ENCODE measurements around the gene EYA4. TPM values are rescaled to one million over a fixed set of nuclear protein-coding genes. Genes with fewer than 3 reads are reported as not detected.

Gene EYA4
- total RNA-seq, 1 experiment from 2014 or later = 0.24 TPM

- peaks cover 4% of the 10 kb centered on the region; the same call in 1 of the 2 replicates for H3K4me1 Mint-ChIP-seq
- ATAC-seq (no peak), DNase-seq (ENCODE audit: low spot score) (no peak)
- TF ChIP-seq ZBTB21 (CRISPR knock-in tag; IDR thresholded peaks at IDR 0.05; ENCODE audit: borderline replicate concordance) = no peak
- TF ChIP-seq MAX (CRISPR knock-in tag; IDR thresholded peaks at IDR 0.05) = no peak
- no peak for TF ChIP-seq TCF7 (CRISPR knock-in tag; IDR thresholded peaks at IDR 0.05; ENCODE audit: low read depth)
- TF ChIP-seq GABPB1 (CRISPR knock-in tag; IDR thresholded peaks at IDR 0.05) = no peak
- no peak for TF ChIP-seq ZNF281 (CRISPR knock-in tag; IDR thresholded peaks at IDR 0.05)
- TF ChIP-seq HMGA2 (CRISPR knock-in tag; IDR thresholded peaks at IDR 0.05) = no peak
- no peak for TF ChIP-seq PRRX2 (CRISPR knock-in tag; IDR thresholded peaks at IDR 0.05)
- no peak for TF ChIP-seq NR2C2 (CRISPR knock-in tag; IDR thresholded peaks at IDR 0.05)
- no peak for TF ChIP-seq NR3C1 (CRISPR knock-in tag; conservative IDR thresholded peaks at IDR 0.05; ENCODE audit: low read depth)
- TF ChIP-seq RELA (CRISPR knock-in tag; IDR thresholded peaks at IDR 0.05; ENCODE audit: borderline replicate concordance) = no peak
- TF ChIP-seq ETV6 (CRISPR knock-in tag; IDR thresholded peaks at IDR 0.05) = no peak
- H3K36me3 Mint-ChIP-seq = no peaks in the 10 kb centered on the region
- no peaks in the 10 kb centered on the region for H3K9me3 Mint-ChIP-seq
- H3K27ac Mint-ChIP-seq = no peak overlapping the region
- H3K27me3 Mint-ChIP-seq (ENCODE audit: low read depth) = no peaks in the 10 kb centered on the region
- H3K4me3 Mint-ChIP-seq = no peak overlapping the region
- CTCF ChIA-PET = no interaction called here
- POLR2A ChIA-PET = interaction anchor here (0.7 kb wide), 1 partner anchor 293 kb away, joined by 4 read pairs; no protein-coding TSS in a partner anchor
Measured at GRCh38 chr6:133352046-133352445, 110.9 kb downstream of the EYA4 start.

GRCh38 chr6:133353061-133353460 lies 111.9 kb downstream of the EYA4 start:
- Mint-ChIP-seq H3K36me3 (no peaks in the 10 kb centered on the region), H3K27me3 (ENCODE audit: low read depth) (no peaks in the 10 kb centered on the region)
- CTCF ChIA-PET = no interaction called here
- TF ChIP-seq TCF7 (CRISPR knock-in tag; IDR thresholded peaks at IDR 0.05; ENCODE audit: low read depth) (no peak), E2F5 (CRISPR knock-in tag; IDR thresholded peaks at IDR 0.05) (no peak), ZNF138 (CRISPR knock-in tag; conservative IDR thresholded peaks at IDR 0.05) (no peak), EMX1 (CRISPR knock-in tag; IDR thresholded peaks at IDR 0.05) (no peak), NFATC4 (CRISPR knock-in tag; IDR thresholded peaks at IDR 0.05) (no peak), SOX15 (CRISPR knock-in tag; IDR thresholded peaks at IDR 0.05) (no peak), ZNF423 (CRISPR knock-in tag; IDR thresholded peaks at IDR 0.05) (no peak), ZNF219 (CRISPR knock-in tag; IDR thresholded peaks at IDR 0.05; ENCODE audit: borderline replicate concordance) (no peak)
- TF ChIP-seq, protein P1, sequence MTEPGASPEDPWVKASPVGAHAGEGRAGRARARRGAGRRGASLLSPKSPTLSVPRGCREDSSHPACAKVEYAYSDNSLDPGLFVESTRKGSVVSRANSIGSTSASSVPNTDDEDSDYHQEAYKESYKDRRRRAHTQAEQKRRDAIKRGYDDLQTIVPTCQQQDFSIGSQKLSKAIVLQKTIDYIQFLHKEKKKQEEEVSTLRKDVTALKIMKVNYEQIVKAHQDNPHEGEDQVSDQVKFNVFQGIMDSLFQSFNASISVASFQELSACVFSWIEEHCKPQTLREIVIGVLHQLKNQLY (CRISPR knock-in tag; IDR thresholded peaks at IDR 0.05) = no peak
- TF ChIP-seq, protein P2, sequence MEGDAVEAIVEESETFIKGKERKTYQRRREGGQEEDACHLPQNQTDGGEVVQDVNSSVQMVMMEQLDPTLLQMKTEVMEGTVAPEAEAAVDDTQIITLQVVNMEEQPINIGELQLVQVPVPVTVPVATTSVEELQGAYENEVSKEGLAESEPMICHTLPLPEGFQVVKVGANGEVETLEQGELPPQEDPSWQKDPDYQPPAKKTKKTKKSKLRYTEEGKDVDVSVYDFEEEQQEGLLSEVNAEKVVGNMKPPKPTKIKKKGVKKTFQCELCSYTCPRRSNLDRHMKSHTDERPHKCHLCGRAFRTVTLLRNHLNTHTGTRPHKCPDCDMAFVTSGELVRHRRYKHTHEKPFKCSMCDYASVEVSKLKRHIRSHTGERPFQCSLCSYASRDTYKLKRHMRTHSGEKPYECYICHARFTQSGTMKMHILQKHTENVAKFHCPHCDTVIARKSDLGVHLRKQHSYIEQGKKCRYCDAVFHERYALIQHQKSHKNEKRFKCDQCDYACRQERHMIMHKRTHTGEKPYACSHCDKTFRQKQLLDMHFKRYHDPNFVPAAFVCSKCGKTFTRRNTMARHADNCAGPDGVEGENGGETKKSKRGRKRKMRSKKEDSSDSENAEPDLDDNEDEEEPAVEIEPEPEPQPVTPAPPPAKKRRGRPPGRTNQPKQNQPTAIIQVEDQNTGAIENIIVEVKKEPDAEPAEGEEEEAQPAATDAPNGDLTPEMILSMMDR (IDR thresholded peaks at IDR 0.05) = no peak
- TF ChIP-seq, protein P3, sequence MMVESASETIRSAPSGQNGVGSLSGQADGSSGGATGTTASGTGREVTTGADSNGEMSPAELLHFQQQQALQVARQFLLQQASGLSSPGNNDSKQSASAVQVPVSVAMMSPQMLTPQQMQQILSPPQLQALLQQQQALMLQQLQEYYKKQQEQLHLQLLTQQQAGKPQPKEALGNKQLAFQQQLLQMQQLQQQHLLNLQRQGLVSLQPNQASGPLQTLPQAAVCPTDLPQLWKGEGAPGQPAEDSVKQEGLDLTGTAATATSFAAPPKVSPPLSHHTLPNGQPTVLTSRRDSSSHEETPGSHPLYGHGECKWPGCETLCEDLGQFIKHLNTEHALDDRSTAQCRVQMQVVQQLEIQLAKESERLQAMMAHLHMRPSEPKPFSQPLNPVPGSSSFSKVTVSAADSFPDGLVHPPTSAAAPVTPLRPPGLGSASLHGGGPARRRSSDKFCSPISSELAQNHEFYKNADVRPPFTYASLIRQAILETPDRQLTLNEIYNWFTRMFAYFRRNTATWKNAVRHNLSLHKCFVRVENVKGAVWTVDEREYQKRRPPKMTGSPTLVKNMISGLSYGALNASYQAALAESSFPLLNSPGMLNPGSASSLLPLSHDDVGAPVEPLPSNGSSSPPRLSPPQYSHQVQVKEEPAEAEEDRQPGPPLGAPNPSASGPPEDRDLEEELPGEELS (CRISPR knock-in tag; IDR thresholded peaks at IDR 0.05) = no peak
- TF ChIP-seq, protein P4, sequence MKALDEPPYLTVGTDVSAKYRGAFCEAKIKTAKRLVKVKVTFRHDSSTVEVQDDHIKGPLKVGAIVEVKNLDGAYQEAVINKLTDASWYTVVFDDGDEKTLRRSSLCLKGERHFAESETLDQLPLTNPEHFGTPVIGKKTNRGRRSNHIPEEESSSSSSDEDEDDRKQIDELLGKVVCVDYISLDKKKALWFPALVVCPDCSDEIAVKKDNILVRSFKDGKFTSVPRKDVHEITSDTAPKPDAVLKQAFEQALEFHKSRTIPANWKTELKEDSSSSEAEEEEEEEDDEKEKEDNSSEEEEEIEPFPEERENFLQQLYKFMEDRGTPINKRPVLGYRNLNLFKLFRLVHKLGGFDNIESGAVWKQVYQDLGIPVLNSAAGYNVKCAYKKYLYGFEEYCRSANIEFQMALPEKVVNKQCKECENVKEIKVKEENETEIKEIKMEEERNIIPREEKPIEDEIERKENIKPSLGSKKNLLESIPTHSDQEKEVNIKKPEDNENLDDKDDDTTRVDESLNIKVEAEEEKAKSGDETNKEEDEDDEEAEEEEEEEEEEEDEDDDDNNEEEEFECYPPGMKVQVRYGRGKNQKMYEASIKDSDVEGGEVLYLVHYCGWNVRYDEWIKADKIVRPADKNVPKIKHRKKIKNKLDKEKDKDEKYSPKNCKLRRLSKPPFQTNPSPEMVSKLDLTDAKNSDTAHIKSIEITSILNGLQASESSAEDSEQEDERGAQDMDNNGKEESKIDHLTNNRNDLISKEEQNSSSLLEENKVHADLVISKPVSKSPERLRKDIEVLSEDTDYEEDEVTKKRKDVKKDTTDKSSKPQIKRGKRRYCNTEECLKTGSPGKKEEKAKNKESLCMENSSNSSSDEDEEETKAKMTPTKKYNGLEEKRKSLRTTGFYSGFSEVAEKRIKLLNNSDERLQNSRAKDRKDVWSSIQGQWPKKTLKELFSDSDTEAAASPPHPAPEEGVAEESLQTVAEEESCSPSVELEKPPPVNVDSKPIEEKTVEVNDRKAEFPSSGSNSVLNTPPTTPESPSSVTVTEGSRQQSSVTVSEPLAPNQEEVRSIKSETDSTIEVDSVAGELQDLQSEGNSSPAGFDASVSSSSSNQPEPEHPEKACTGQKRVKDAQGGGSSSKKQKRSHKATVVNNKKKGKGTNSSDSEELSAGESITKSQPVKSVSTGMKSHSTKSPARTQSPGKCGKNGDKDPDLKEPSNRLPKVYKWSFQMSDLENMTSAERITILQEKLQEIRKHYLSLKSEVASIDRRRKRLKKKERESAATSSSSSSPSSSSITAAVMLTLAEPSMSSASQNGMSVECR (CRISPR knock-in tag; IDR thresholded peaks at IDR 0.05; ENCODE audit: borderline replicate concordance) = no peak
- TF ChIP-seq, protein P5, sequence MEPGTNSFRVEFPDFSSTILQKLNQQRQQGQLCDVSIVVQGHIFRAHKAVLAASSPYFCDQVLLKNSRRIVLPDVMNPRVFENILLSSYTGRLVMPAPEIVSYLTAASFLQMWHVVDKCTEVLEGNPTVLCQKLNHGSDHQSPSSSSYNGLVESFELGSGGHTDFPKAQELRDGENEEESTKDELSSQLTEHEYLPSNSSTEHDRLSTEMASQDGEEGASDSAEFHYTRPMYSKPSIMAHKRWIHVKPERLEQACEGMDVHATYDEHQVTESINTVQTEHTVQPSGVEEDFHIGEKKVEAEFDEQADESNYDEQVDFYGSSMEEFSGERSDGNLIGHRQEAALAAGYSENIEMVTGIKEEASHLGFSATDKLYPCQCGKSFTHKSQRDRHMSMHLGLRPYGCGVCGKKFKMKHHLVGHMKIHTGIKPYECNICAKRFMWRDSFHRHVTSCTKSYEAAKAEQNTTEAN (CRISPR knock-in tag; IDR thresholded peaks at IDR 0.05) = no peak

More at GRCh38 chr6:133353061-133353460, 111.9 kb downstream of the EYA4 start:
- Mint-ChIP-seq H3K27ac (no peak overlapping the region), H3K4me3 (no peak overlapping the region), H3K9me3 (no peaks in the 10 kb centered on the region), H3K4me1 (no peaks in the 10 kb centered on the region)
- POLR2A ChIA-PET = no interaction called here
- ATAC-seq (no peak), DNase-seq (ENCODE audit: low spot score) (no peak)
